H9 (cell line): ENCODE measurements around the gene SPSB3. TPM values are rescaled to one million over a fixed set of nuclear protein-coding genes. Genes with fewer than 3 reads are reported as not detected.

Source experiments
- DNase-seq: peaks from one replicate; pipeline ENCODE4 v3.0.0-alpha.2; 2017
- H2AFZ ChIP-seq: one replicate; pipeline ENCODE4 v1.6.1; 2013; ENCODE audit warnings: mild to moderate bottlenecking, low read length, control low read depth, moderate library complexity
- H2AK5ac ChIP-seq: 2 replicates; pipeline ENCODE4 v1.6.1; 2013; ENCODE audit warnings: low read length, control low read depth, mixed read lengths; ENCODE audit not compliant: insufficient read length
- H2BK120ac ChIP-seq: one replicate; pipeline ENCODE4 v1.6.1; 2013; ENCODE audit warnings: low read depth, mild to moderate bottlenecking, low read length, control low read depth, inconsistent platforms; ENCODE audit not compliant: poor library complexity, severe bottlenecking
- H2BK12ac ChIP-seq: 2 replicates; pipeline ENCODE4 v1.6.1; 2013; ENCODE audit warnings: low read length, control low read depth, mixed read lengths, low read depth; ENCODE audit not compliant: insufficient read length
- H2BK15ac ChIP-seq: 2 replicates; pipeline ENCODE4 v1.6.1; 2013; ENCODE audit warnings: low read depth, low read length, control low read depth
- H2BK20ac ChIP-seq: one replicate; pipeline ENCODE4 v1.6.1; 2013; ENCODE audit warnings: low read depth, mild to moderate bottlenecking, low read length, control low read depth, inconsistent platforms; ENCODE audit not compliant: poor library complexity, severe bottlenecking
- H2BK5ac ChIP-seq: 2 replicates; pipeline ENCODE4 v1.6.1; 2013; ENCODE audit warnings: low read length, control low read depth, mixed read lengths; ENCODE audit not compliant: insufficient read length
- H3K14ac ChIP-seq: 2 replicates; pipeline ENCODE4 v1.6.1; 2013; ENCODE audit warnings: low read length, control low read depth; ENCODE audit not compliant: insufficient read depth
- H3K18ac ChIP-seq: 2 replicates; pipeline ENCODE4 v1.6.1; 2013; ENCODE audit warnings: low read depth, mild to moderate bottlenecking, mixed read lengths, low read length, control low read depth; ENCODE audit not compliant: insufficient read length
- H3K23ac ChIP-seq: 2 replicates; pipeline ENCODE4 v1.6.1; 2013; ENCODE audit warnings: low read length, control low read depth, mixed read lengths, low read depth; ENCODE audit not compliant: insufficient read length
- H3K23me2 ChIP-seq: 2 replicates; pipeline ENCODE4 v1.6.1; 2013; ENCODE audit warnings: low read depth, mild to moderate bottlenecking, mixed read lengths, low read length, control low read depth; ENCODE audit not compliant: insufficient read length, poor library complexity, severe bottlenecking
- H3K27ac ChIP-seq: 2 replicates; pipeline ENCODE4 v1.5.1; 2013; ENCODE audit warnings: low read length, control low read depth, mixed read lengths, low read depth; ENCODE audit not compliant: insufficient read length
- H3K27me3 ChIP-seq: 2 replicates; pipeline ENCODE4 v1.6.1; 2013; ENCODE audit warnings: low read length, control low read depth, inconsistent platforms; ENCODE audit not compliant: insufficient read depth
- H3K4ac ChIP-seq: 2 replicates; pipeline ENCODE4 v1.6.1; 2013; ENCODE audit warnings: low read depth, mild to moderate bottlenecking, control low read depth, inconsistent platforms, low read length, moderate library complexity
- H3K4me1 ChIP-seq: 2 replicates; pipeline ENCODE4 v1.6.1; 2013; ENCODE audit warnings: low read length, control low read depth, inconsistent platforms; ENCODE audit not compliant: insufficient read depth
- H3K4me2 ChIP-seq: 2 replicates; pipeline ENCODE4 v1.6.1; 2013; ENCODE audit warnings: low read length, control low read depth, mixed read lengths; ENCODE audit not compliant: insufficient read length, insufficient read depth
- H3K56ac ChIP-seq: 2 replicates; pipeline ENCODE4 v1.6.1; 2013; ENCODE audit warnings: low read depth, mild to moderate bottlenecking, mixed read lengths, low read length, control low read depth; ENCODE audit not compliant: insufficient read length
- H3K79me1 ChIP-seq: 2 replicates; pipeline ENCODE4 v1.6.1; 2013; ENCODE audit warnings: low read depth, mild to moderate bottlenecking, moderate library complexity, low read length, control low read depth, inconsistent platforms; ENCODE audit not compliant: insufficient read depth, poor library complexity, severe bottlenecking
- H3K79me2 ChIP-seq: 2 replicates; pipeline ENCODE4 v1.6.1; 2013; ENCODE audit warnings: low read length, control low read depth, inconsistent platforms; ENCODE audit not compliant: insufficient read depth
- H3K9ac ChIP-seq: 2 replicates; pipeline ENCODE4 v1.6.1; 2013; ENCODE audit warnings: low read length, control low read depth, mixed read lengths; ENCODE audit not compliant: insufficient read length; ENCODE audit errors: extremely low read depth
- H3K9me3 ChIP-seq: one replicate; pipeline ENCODE4 v1.6.1; 2013; ENCODE audit warnings: low read depth, low read length, inconsistent platforms; ENCODE audit not compliant: control insufficient read depth
- H3T11ph ChIP-seq: one replicate; pipeline ENCODE4 v1.6.1; 2013; ENCODE audit warnings: mild to moderate bottlenecking, low read length, control low read depth, inconsistent platforms
- H4K20me1 ChIP-seq: one replicate; pipeline ENCODE4 v1.6.1; 2013; ENCODE audit not compliant: control insufficient read depth, insufficient read length, insufficient read depth
- H4K5ac ChIP-seq: 2 replicates; pipeline ENCODE4 v1.6.1; 2013; ENCODE audit warnings: low read depth, mild to moderate bottlenecking, mixed read lengths, low read length, control low read depth; ENCODE audit not compliant: insufficient read length
- H4K8ac ChIP-seq: replicated peaks from 2 replicates; pipeline ENCODE4 v1.6.1; 2013; ENCODE audit warnings: low read length, control low read depth, mixed read lengths, low read depth; ENCODE audit not compliant: insufficient read length
- H4K91ac ChIP-seq: 2 replicates; pipeline ENCODE4 v1.6.1; 2013; ENCODE audit warnings: low read depth, mild to moderate bottlenecking, moderate library complexity, mixed read lengths, low read length, control low read depth; ENCODE audit not compliant: insufficient read length
- H3K27ac Mint-ChIP-seq, 3 experiments: 2 replicates in 2 of 3; 3 replicates in 1 of 3; pipeline ENCODE4 v1.8.0; 2020 to 2021; ENCODE audit warnings: mixed read lengths in 3 of 3, mild to moderate bottlenecking in 1 of 3, moderate library complexity in 1 of 3
- H3K27me3 Mint-ChIP-seq: 2 replicates; pipeline ENCODE4 v1.8.0; 2021; ENCODE audit warnings: low read depth, mild to moderate bottlenecking, moderate library complexity, mixed read lengths
- H3K36me3 Mint-ChIP-seq, 3 experiments: 2 replicates in 2 of 3; 3 replicates in 1 of 3; pipeline ENCODE4 v1.8.0; 2020 to 2021; ENCODE audit warnings: low read depth in 3 of 3, mixed read lengths in 3 of 3; ENCODE audit not compliant: insufficient read depth in 1 of 3
- H3K4me1 Mint-ChIP-seq, 2 experiments: 2 replicates each; pipeline ENCODE4 v1.8.0; 2020; ENCODE audit warnings: mixed read lengths in 2 of 2
- H3K4me3 Mint-ChIP-seq, 2 experiments: 2 replicates in 1 of 2; 3 replicates in 1 of 2; pipeline ENCODE4 v1.8.0; 2020 to 2021; ENCODE audit warnings: mild to moderate bottlenecking in 2 of 2, mixed read lengths in 2 of 2, moderate library complexity in 1 of 2
- H3K9me3 Mint-ChIP-seq, 2 experiments: 2 replicates in 1 of 2; 3 replicates in 1 of 2; pipeline ENCODE4 v1.8.0; 2020; ENCODE audit warnings: mild to moderate bottlenecking in 2 of 2, mixed read lengths in 2 of 2, moderate library complexity in 1 of 2
- WGBS: extraction: QIAGEN DNeasy Blood & Tissue Kit; methylation state at CpG from one replicate; pipeline ENCODE4 v1.1.7; 2013; ENCODE audit warnings: missing lambda C conversion rate, low lambda C conversion rate, mixed read lengths; ENCODE audit not compliant: insufficient read length; ENCODE audit errors: extremely low coverage; 5-methylcytosine and 5-hydroxymethylcytosine counted together
- total RNA-seq: library from RNA; stranded (reverse); gene quantifications from 2 replicates; pipeline ENCODE4 v1.2.1, GENCODE V29; 2021
- TF ChIP-seq, protein P1 (sequence below): fragments of 200-600 bp; sonication (generic); conservative IDR thresholded peaks from 3 replicates; pipeline ENCODE4 v1.8.0; 2021; ENCODE audit warnings: antibody characterized with exemption, mild to moderate bottlenecking

The SPSB3 gene
- total RNA-seq, 1 experiment from 2014 or later: 19.9 TPM

GRCh38 chr16:1823821-1824220, 41.5 kb upstream of the SPSB3 start:
- H3K79me1 ChIP-seq: peaks cover 4% of the 10 kb centered on the region
- no peak overlapping the region for H2BK5ac ChIP-seq
- H4K91ac ChIP-seq: no peak overlapping the region
- peaks cover 10% of the 10 kb centered on the region for H3K23me2 ChIP-seq
- Mint-ChIP-seq H3K36me3 (peaks cover 0 to 4% (median 4%) of the 10 kb centered on the region in 3 experiments; a peak in 4 of 7 replicates), H3K4me3 (peak overlapping the region; percentile 34 to 35; a peak in 2 of 5 replicates), H3K9me3 (no peaks in the 10 kb centered on the region; a peak in 1 of 5 replicates), H3K27ac (no peak overlapping the region; a peak in 1 of 7 replicates), H3K4me1 (peaks cover 6 to 13% of the 10 kb centered on the region in 2 experiments), H3K27me3 (peaks cover 4% of the 10 kb centered on the region)
- H3K9ac ChIP-seq: no peak overlapping the region
- no peak overlapping the region for H3K23ac ChIP-seq
- H3K79me2 ChIP-seq: peaks cover 3% of the 10 kb centered on the region; the same call in 1 of the 2 replicates
- H2AFZ ChIP-seq: no peak overlapping the region
- H3K4me2 ChIP-seq: no peak overlapping the region
- H3K4ac ChIP-seq: no peak overlapping the region
- no peak overlapping the region for H2BK20ac ChIP-seq
- H4K20me1 ChIP-seq: no peaks in the 10 kb centered on the region
- peaks cover under 1% of the 10 kb centered on the region; the same call in 1 of the 2 replicates for H3K4me1 ChIP-seq
- H2BK120ac ChIP-seq: no peak overlapping the region
- H3K14ac ChIP-seq: no peak overlapping the region
- no peak overlapping the region for H3T11ph ChIP-seq
- no peaks in the 10 kb centered on the region for H3K27me3 ChIP-seq
- no peak overlapping the region for H2BK12ac ChIP-seq
- H3K9me3 ChIP-seq: no peaks in the 10 kb centered on the region
- no peak overlapping the region for H2BK15ac ChIP-seq
- peak; percentile 75 for DNase-seq
- TF ChIP-seq, protein P1, sequence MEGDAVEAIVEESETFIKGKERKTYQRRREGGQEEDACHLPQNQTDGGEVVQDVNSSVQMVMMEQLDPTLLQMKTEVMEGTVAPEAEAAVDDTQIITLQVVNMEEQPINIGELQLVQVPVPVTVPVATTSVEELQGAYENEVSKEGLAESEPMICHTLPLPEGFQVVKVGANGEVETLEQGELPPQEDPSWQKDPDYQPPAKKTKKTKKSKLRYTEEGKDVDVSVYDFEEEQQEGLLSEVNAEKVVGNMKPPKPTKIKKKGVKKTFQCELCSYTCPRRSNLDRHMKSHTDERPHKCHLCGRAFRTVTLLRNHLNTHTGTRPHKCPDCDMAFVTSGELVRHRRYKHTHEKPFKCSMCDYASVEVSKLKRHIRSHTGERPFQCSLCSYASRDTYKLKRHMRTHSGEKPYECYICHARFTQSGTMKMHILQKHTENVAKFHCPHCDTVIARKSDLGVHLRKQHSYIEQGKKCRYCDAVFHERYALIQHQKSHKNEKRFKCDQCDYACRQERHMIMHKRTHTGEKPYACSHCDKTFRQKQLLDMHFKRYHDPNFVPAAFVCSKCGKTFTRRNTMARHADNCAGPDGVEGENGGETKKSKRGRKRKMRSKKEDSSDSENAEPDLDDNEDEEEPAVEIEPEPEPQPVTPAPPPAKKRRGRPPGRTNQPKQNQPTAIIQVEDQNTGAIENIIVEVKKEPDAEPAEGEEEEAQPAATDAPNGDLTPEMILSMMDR: peak; percentile 55
- H2AK5ac ChIP-seq: no peak overlapping the region
- no peak overlapping the region for H3K18ac ChIP-seq
- no CpG with 5 or more reads among the region's 9 CpGs for WGBS
- no peak overlapping the region for H4K5ac ChIP-seq
- H3K56ac ChIP-seq: no peak overlapping the region
- H4K8ac ChIP-seq: no peak overlapping the region
- H3K27ac ChIP-seq: no peak overlapping the region
